B cell (primary cell): ENCODE data around the gene TPK1.

Experiments
- CTCF ChIP-seq: fragments of 200-600 bp; IDR thresholded peaks from one replicate; pipeline ENCODE4 v1.8.0; 2022; ENCODE audit warnings: antibody characterized with exemption, mild to moderate bottlenecking
- EZH2 ChIP-seq: IDR thresholded peaks from 2 replicates; pipeline ENCODE4 v1.6.1; 2012; ENCODE audit warnings: borderline replicate concordance, low read depth, mild to moderate bottlenecking, moderate library complexity, low read length; ENCODE audit not compliant: insufficient read depth, poor library complexity, severe bottlenecking

GRCh38 chr7:144769352-144769751 lies 66.5 kb downstream of the TPK1 start:
- TF ChIP-seq CTCF (no peak), EZH2 (no peak)
